Hippocampal formation (tissue), 2 donors: ENCODE results near the gene EBNA1BP2.
"Not testable (repeated sequence)": the region's sequence is repeated elsewhere in the genome, so short reads cannot be mapped to it uniquely, and the experiment has no call there.

ENCODE experiments used
- DNase-seq, 2 donors: peaks; one replicate each; lab custom pipeline; 2025; lab: John Stamatoyannopoulos, UW

Gene EBNA1BP2

GRCh38 chr1:43171876-43172526 lies at the start of gene EBNA1BP2, which contains the start of gene CFAP57:
Gene EBNA1BP2 (minus strand): TSS chr1:43172290. CDS start chr1:43172118, 172 bp downstream.
Gene CFAP57 (plus strand): TSS chr1:43172330. CDS start chr1:43172754, 424 bp downstream.
- DNase-seq: peak; percentile 80 to 91

- DNase-seq: no peak
Observed at GRCh38 chr1:43221797-43222196, 49.7 kb upstream of the EBNA1BP2 start.

- no peak for DNase-seq
Observed at GRCh38 chr1:43220905-43221778, 49.1 kb upstream of the EBNA1BP2 start.

GRCh38 chr1:43217747-43218146 lies 45.7 kb upstream of the EBNA1BP2 start:
- DNase-seq: no peak

- no peak for DNase-seq
Observed at GRCh38 chr1:43214501-43215444, 42.7 kb upstream of the EBNA1BP2 start.

- not testable (repeated sequence) for DNase-seq
Observed at GRCh38 chr1:43208277-43208676, 36.2 kb upstream of the EBNA1BP2 start.

- no peak for DNase-seq
Observed at GRCh38 chr1:43207229-43207853, 35.3 kb upstream of the EBNA1BP2 start.

GRCh38 chr1:43206600-43207228 lies 34.6 kb upstream of the EBNA1BP2 start:
- no peak for DNase-seq

GRCh38 chr1:43205671-43206070 lies 33.6 kb upstream of the EBNA1BP2 start:
- DNase-seq: no peak

GRCh38 chr1:43204394-43204793 lies 32.3 kb upstream of the EBNA1BP2 start:
- DNase-seq: no peak

- DNase-seq: no peak
Observed at GRCh38 chr1:43203859-43204258, 31.8 kb upstream of the EBNA1BP2 start.

GRCh38 chr1:43199093-43199726 lies 27.1 kb upstream of the EBNA1BP2 start:
- no peak for DNase-seq

- DNase-seq: no peak
Observed at GRCh38 chr1:43197343-43198127, 25.4 kb upstream of the EBNA1BP2 start.

GRCh38 chr1:43194509-43194908 lies 22.4 kb upstream of the EBNA1BP2 start:
- DNase-seq: no peak

GRCh38 chr1:43188106-43188505 lies 16.0 kb upstream of the EBNA1BP2 start:
- DNase-seq: no peak

- no peak for DNase-seq
Observed at GRCh38 chr1:43184995-43185394, 12.9 kb upstream of the EBNA1BP2 start.

- no peak for DNase-seq
Observed at GRCh38 chr1:43184388-43184787, 12.3 kb upstream of the EBNA1BP2 start.

- DNase-seq: no peak
Observed at GRCh38 chr1:43177691-43178090, 5.6 kb upstream of the EBNA1BP2 start.

- DNase-seq: no peak
Observed at GRCh38 chr1:43174873-43175272, 2.8 kb upstream of the EBNA1BP2 start.

- peak; percentile 90 to 91 for DNase-seq
Observed at GRCh38 chr1:43172527-43172972, 460 bp upstream of the EBNA1BP2 start.
